HG03280 (cell line): ENCODE measurements around the gene ZEB2.

Experiments used
- ATAC-seq: cut with Tn5 transposase; IDR thresholded peaks from one replicate; pipeline ENCODE4 v1.9.1; 2021; ENCODE audit warnings: mild to moderate bottlenecking, moderate library complexity; ENCODE audit not compliant: unreplicated experiment

The ZEB2 gene

GRCh38 chr2:144519934-144520731 is at the start of gene ZEB2:
TSS of gene ZEB2 (minus strand) at chr2:144520119. CDS start at chr2:144517350, 2,769 bp downstream.
- ATAC-seq: no peak

- ATAC-seq: no peak
These were observed 47.8 kb upstream of the ZEB2 start for GRCh38 chr2:144567745-144568144.

- ATAC-seq: no peak
These were observed 46.5 kb upstream of the ZEB2 start for GRCh38 chr2:144566448-144566847.

GRCh38 chr2:144560251-144560650 is 40.3 kb upstream of the ZEB2 start:
- ATAC-seq: no peak

GRCh38 chr2:144559681-144560080 is 39.8 kb upstream of the ZEB2 start:
- no peak for ATAC-seq

GRCh38 chr2:144559242-144559641 is 39.3 kb upstream of the ZEB2 start:
- no peak for ATAC-seq

- ATAC-seq: no peak
These were observed 34.7 kb upstream of the ZEB2 start for GRCh38 chr2:144554492-144555210.

- no peak for ATAC-seq
These were observed 33.5 kb upstream of the ZEB2 start for GRCh38 chr2:144553379-144553778.

- ATAC-seq: no peak
These were observed 32.9 kb upstream of the ZEB2 start for GRCh38 chr2:144552821-144553220.

GRCh38 chr2:144550911-144551310 is 31.0 kb upstream of the ZEB2 start:
- no peak for ATAC-seq

GRCh38 chr2:144550084-144550483 is 30.2 kb upstream of the ZEB2 start:
- no peak for ATAC-seq

- ATAC-seq: no peak
These were observed 28.7 kb upstream of the ZEB2 start for GRCh38 chr2:144548532-144549191.

- ATAC-seq: no peak
These were observed 28.2 kb upstream of the ZEB2 start for GRCh38 chr2:144548088-144548487.

GRCh38 chr2:144547494-144547893 is 27.6 kb upstream of the ZEB2 start:
- ATAC-seq: no peak

GRCh38 chr2:144546933-144547332 is 27.0 kb upstream of the ZEB2 start:
- ATAC-seq: no peak

GRCh38 chr2:144545787-144546186 is 25.9 kb upstream of the ZEB2 start:
- no peak for ATAC-seq

GRCh38 chr2:144544053-144544452 is 24.1 kb upstream of the ZEB2 start:
- ATAC-seq: no peak

GRCh38 chr2:144541396-144541795 is 21.5 kb upstream of the ZEB2 start:
- ATAC-seq: no peak

GRCh38 chr2:144539289-144539782 is 19.4 kb upstream of the ZEB2 start:
- no peak for ATAC-seq

- ATAC-seq: no peak
These were observed 15.4 kb upstream of the ZEB2 start for GRCh38 chr2:144535300-144535699.

GRCh38 chr2:144533221-144533620 is 13.3 kb upstream of the ZEB2 start:
- no peak for ATAC-seq

- no peak for ATAC-seq
These were observed 10.7 kb upstream of the ZEB2 start for GRCh38 chr2:144530596-144530995.
